ENCODE data around the gene INSL4. TPM values are rescaled to one million over a fixed set of nuclear protein-coding genes. Genes with fewer than 3 reads are reported as not detected.

Gene INSL4
- total RNA-seq, 1 donor from 2014 or later = not detected

GRCh38 chr9:5263351-5264218 lies 32.4 kb downstream of the INSL4 start:
- no peaks in the 10 kb centered on the region for H3K9me3 Mint-ChIP-seq
- no peak for DNase-seq (ENCODE audit: extremely low spot score, unreplicated experiment)
- H3K27ac Mint-ChIP-seq = no peak overlapping the region
- H3K27me3 Mint-ChIP-seq = no peaks in the 10 kb centered on the region
- peak; percentile 15 for TF ChIP-seq CTCF (conservative IDR thresholded peaks at IDR 0.05)
- H3K4me3 Mint-ChIP-seq = no peak overlapping the region
- no peaks in the 10 kb centered on the region for H3K4me1 Mint-ChIP-seq (ENCODE audit: unreplicated experiment)
- H3K36me3 Mint-ChIP-seq = no peaks in the 10 kb centered on the region

- TF ChIP-seq CTCF (conservative IDR thresholded peaks at IDR 0.05) = no peak
- H3K9me3 Mint-ChIP-seq = no peaks in the 10 kb centered on the region
- DNase-seq (ENCODE audit: extremely low spot score, unreplicated experiment) = no peak
- H3K27me3 Mint-ChIP-seq = no peaks in the 10 kb centered on the region
- no peak overlapping the region for H3K27ac Mint-ChIP-seq
- H3K4me3 Mint-ChIP-seq = no peak overlapping the region
- peaks cover 3% of the 10 kb centered on the region for H3K4me1 Mint-ChIP-seq (ENCODE audit: unreplicated experiment)
- H3K36me3 Mint-ChIP-seq = no peaks in the 10 kb centered on the region
Measured at GRCh38 chr9:5264219-5264595, 33.0 kb downstream of the INSL4 start.

GRCh38 chr9:5265939-5266338 lies 34.7 kb downstream of the INSL4 start:
- DNase-seq (ENCODE audit: extremely low spot score, unreplicated experiment) = no peak
- TF ChIP-seq CTCF (conservative IDR thresholded peaks at IDR 0.05) = no peak
- Mint-ChIP-seq H3K27ac (no peak overlapping the region), H3K27me3 (no peaks in the 10 kb centered on the region), H3K4me1 (ENCODE audit: unreplicated experiment) (peaks cover 5% of the 10 kb centered on the region), H3K36me3 (no peaks in the 10 kb centered on the region), H3K4me3 (no peak overlapping the region), H3K9me3 (no peaks in the 10 kb centered on the region)

- H3K27ac Mint-ChIP-seq = no peak overlapping the region
Measured at GRCh38 chr9:5269249-5269715, 38.1 kb downstream of the INSL4 start.

GRCh38 chr9:5274770-5275169 lies 43.6 kb downstream of the INSL4 start:
- H3K4me1 Mint-ChIP-seq (ENCODE audit: unreplicated experiment) = no peaks in the 10 kb centered on the region
- no peaks in the 10 kb centered on the region for H3K27me3 Mint-ChIP-seq
- H3K4me3 Mint-ChIP-seq = no peak overlapping the region
- no peaks in the 10 kb centered on the region for H3K36me3 Mint-ChIP-seq
- H3K27ac Mint-ChIP-seq = no peak overlapping the region
- TF ChIP-seq CTCF (conservative IDR thresholded peaks at IDR 0.05) = no peak
- no peaks in the 10 kb centered on the region for H3K9me3 Mint-ChIP-seq
- DNase-seq (ENCODE audit: extremely low spot score, unreplicated experiment) = no peak

More at GRCh38 chr9:5269249-5269715, 38.1 kb downstream of the INSL4 start:
- DNase-seq (ENCODE audit: extremely low spot score, unreplicated experiment) = no peak
- no peak for TF ChIP-seq CTCF (conservative IDR thresholded peaks at IDR 0.05)
- no peaks in the 10 kb centered on the region for H3K9me3 Mint-ChIP-seq
- no peak overlapping the region for H3K4me3 Mint-ChIP-seq
- no peaks in the 10 kb centered on the region for H3K27me3 Mint-ChIP-seq
- no peaks in the 10 kb centered on the region for H3K36me3 Mint-ChIP-seq
- peaks cover 5% of the 10 kb centered on the region for H3K4me1 Mint-ChIP-seq (ENCODE audit: unreplicated experiment)

All from type B pancreatic cell (in vitro differentiated cells).